Liver (tissue), 2 donors: Measurements from ENCODE around the gene STX7.

Experiments used
- ATF3 ChIP-seq: IDR thresholded peaks from 2 replicates; pipeline ENCODE4 v1.6.1; 2016; ENCODE audit warnings: antibody characterized with exemption
- EGR1 ChIP-seq, 2 donors: IDR thresholded peaks; 2 replicates each; pipeline ENCODE4 v1.6.1; 2016 to 2018; ENCODE audit warnings: antibody characterized with exemption in 2 of 2, low read depth in 2 of 2
- donor health status: healthy.

GRCh38 chr6:132478266-132478665 is 34.6 kb downstream of the STX7 start:
- no peak for TF ChIP-seq EGR1 (IDR thresholded peaks at IDR 0.05; ENCODE audit: low read depth in 2 of 2)
- TF ChIP-seq ATF3, result no peak
